Prostate gland (tissue), 2 donors: Measurements from ENCODE around the gene SYNE1. TPM values are rescaled to one million over a fixed set of nuclear protein-coding genes. Genes with fewer than 3 reads are reported as not detected.
A peak's percentile ranks its signal among the peaks of the same experiment; 100 is the strongest.

Experiments
- DNase-seq: peaks from one replicate; pipeline ENCODE4 v3.0.0-alpha.2; 2019; ENCODE audit warnings: low spot score
- H3K27ac ChIP-seq, 2 donors: fragments of 200-600 bp; sonication (generic); 2 replicates each; pipeline ENCODE4 v1.5.1; 2017 to 2019
- H3K27me3 ChIP-seq: fragments of 200-600 bp; sonication (generic); replicated peaks from 2 replicates; pipeline ENCODE4 v1.5.1; 2019; ENCODE audit not compliant: insufficient read depth
- H3K36me3 ChIP-seq, 2 donors: fragments of 200-600 bp; sonication (generic); 1 replicate in 1 of 2; 2 replicates in 1 of 2; pipeline versions ENCODE4 v1.5.1 to v1.8.1; 2017 to 2019
- H3K4me1 ChIP-seq: fragments of 200-600 bp; sonication (generic); replicated peaks from 2 replicates; pipeline ENCODE4 v1.5.1; 2019
- H3K4me3 ChIP-seq, 2 donors: fragments of 200-600 bp; sonication (generic); 2 replicates each; pipeline ENCODE4 v1.5.1; 2017 to 2019
- H3K9me3 ChIP-seq: fragments of 200-600 bp; sonication (generic); 2 replicates; pipeline ENCODE4 v1.5.1; 2017
- POLR2A ChIP-seq: fragments of 450-650 bp; IDR thresholded peaks from one replicate; pipeline ENCODE4 v1.6.1; 2016; ENCODE audit warnings: antibody characterized with exemption, mild to moderate bottlenecking
- POLR2AphosphoS5 ChIP-seq: sonication (generic); formaldehyde crosslinking; IDR thresholded peaks from one replicate; pipeline ENCODE4 v1.6.1; 2017; ENCODE audit warnings: antibody characterized with exemption
- WGBS: methylation state at CpG from one replicate; pipeline ENCODE4 v1.1.5; 2018; 5-methylcytosine and 5-hydroxymethylcytosine counted together
- intact Hi-C: fragments of 100-400 bp; cut with DNase I; formaldehyde crosslinking; loops from one replicate; pipeline ENCODE4 v1.14.2; 2022
- total RNA-seq, 2 donors: library from RNA; depleted of rRNA; stranded (reverse); fragments of >200 nt; gene quantifications; one replicate each; pipeline ENCODE4 v1.1.0, GENCODE V29; 2016
- TF ChIP-seq, protein P1 (sequence below), 4 experiments: fragments of 200-600 bp in 2 of 4; fragments of 450-650 bp in 2 of 4; sonication (generic) in 2 of 4; IDR thresholded peaks; 1 replicate in 3 of 4; 2 replicates in 1 of 4; pipeline ENCODE4 v1.5.1; 2016 to 2019; ENCODE audit warnings: antibody characterized with exemption in 4 of 4, mild to moderate bottlenecking in 2 of 4, moderate library complexity in 2 of 4

The SYNE1 gene
- total RNA-seq, 2 donors from 2014 or later, result 36.5 to 154 TPM

- 91% methylated on average over 4 of the region's 4 CpGs for WGBS
- DNase-seq, result no peak
- no peak overlapping the region for H3K4me3 ChIP-seq
- H3K36me3 ChIP-seq, result no peaks in the 10 kb centered on the region
- no peaks in the 10 kb centered on the region for H3K4me1 ChIP-seq
- TF ChIP-seq POLR2A (no peak), POLR2AphosphoS5 (no peak)
- TF ChIP-seq, protein P1, sequence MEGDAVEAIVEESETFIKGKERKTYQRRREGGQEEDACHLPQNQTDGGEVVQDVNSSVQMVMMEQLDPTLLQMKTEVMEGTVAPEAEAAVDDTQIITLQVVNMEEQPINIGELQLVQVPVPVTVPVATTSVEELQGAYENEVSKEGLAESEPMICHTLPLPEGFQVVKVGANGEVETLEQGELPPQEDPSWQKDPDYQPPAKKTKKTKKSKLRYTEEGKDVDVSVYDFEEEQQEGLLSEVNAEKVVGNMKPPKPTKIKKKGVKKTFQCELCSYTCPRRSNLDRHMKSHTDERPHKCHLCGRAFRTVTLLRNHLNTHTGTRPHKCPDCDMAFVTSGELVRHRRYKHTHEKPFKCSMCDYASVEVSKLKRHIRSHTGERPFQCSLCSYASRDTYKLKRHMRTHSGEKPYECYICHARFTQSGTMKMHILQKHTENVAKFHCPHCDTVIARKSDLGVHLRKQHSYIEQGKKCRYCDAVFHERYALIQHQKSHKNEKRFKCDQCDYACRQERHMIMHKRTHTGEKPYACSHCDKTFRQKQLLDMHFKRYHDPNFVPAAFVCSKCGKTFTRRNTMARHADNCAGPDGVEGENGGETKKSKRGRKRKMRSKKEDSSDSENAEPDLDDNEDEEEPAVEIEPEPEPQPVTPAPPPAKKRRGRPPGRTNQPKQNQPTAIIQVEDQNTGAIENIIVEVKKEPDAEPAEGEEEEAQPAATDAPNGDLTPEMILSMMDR (IDR thresholded peaks at IDR 0.05), result no peak
- no peak overlapping the region for H3K27ac ChIP-seq
- intact Hi-C loops, result no loop called here
- H3K9me3 ChIP-seq, result no peaks in the 10 kb centered on the region
- no peaks in the 10 kb centered on the region for H3K27me3 ChIP-seq
Measured at GRCh38 chr6:152107973-152108372, 529.2 kb downstream of the SYNE1 start.

DNA sequence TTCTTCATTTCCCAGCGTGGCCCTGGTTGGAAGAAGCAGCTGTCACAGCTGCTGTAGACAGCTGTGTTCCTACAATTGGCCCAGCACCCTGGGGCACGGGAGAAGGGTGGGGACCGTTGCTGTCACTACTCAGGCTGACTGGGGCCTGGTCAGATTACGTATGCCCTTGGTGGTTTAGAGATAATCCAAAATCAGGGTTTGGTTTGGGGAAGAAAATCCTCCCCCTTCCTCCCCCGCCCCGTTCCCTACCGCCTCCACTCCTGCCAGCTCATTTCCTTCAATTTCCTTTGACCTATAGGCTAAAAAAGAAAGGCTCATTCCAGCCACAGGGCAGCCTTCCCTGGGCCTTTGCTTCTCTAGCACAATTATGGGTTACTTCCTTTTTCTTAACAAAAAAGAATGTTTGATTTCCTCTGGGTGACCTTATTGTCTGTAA, 537.0 kb downstream of the SYNE1 start:
- no peak for DNase-seq

DNA sequence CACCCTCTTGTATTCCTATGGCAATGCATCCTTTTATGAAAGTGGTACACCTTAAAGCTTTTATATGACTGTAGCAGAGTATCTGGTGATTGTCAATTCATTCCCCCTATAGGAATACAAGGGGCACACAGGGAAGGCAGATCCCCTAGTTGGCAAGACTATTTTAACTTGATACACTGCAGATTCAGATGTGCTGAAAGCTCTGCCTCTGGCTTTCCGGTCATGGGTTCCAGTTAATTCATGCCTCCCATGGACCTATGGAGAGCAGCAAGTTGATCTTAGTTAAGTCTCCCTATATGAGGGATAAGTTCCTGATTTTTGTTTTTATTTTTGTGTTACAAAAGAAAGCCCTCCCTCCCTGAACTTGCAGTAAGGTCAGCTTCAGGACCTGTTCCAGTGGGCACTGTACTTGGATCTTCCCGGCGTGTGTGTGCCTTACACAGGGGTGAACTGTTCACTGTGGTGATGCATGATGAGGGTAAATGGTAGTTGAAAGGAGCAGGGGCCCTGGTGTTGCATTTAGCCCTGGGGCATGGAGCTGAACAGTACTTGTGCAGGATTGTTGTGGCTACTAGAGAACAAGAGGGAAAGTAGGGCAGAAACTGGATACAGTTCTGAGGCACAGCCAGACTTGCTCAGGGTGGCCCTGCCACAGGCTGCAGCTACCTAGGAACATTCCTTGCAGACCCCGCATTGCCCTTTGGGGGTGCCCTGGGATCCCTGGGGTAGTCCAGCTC, 537.5 kb downstream of the SYNE1 start:
- Histone ChIP-seq H3K27ac (no peak overlapping the region), H3K4me3 (no peak overlapping the region), H3K27me3 (no peaks in the 10 kb centered on the region)

More for the DNA sequence above, 537.0 kb downstream of the SYNE1 start:
- no peak overlapping the region for H3K4me3 ChIP-seq
- H3K9me3 ChIP-seq, result no peaks in the 10 kb centered on the region
- TF ChIP-seq POLR2A (no peak), POLR2AphosphoS5 (no peak)
- TF ChIP-seq, protein P1 (IDR thresholded peaks at IDR 0.05), result no peak
- no peaks in the 10 kb centered on the region for H3K36me3 ChIP-seq
- H3K27ac ChIP-seq, result no peak overlapping the region
- no peaks in the 10 kb centered on the region for H3K4me1 ChIP-seq
- no peaks in the 10 kb centered on the region for H3K27me3 ChIP-seq
- WGBS, result 68% methylated on average over 7 of the region's 7 CpGs
- intact Hi-C loops, result no loop called here

DNA sequence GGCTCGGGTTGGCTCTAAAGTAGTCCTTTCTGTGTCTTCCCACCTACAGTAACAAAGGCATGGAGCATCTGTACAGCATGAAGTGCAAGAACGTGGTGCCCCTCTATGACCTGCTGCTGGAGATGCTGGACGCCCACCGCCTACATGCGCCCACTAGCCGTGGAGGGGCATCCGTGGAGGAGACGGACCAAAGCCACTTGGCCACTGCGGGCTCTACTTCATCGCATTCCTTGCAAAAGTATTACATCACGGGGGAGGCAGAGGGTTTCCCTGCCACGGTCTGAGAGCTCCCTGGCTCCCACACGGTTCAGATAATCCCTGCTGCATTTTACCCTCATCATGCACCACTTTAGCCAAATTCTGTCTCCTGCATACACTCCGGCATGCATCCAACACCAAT, 538.5 kb downstream of the SYNE1 start:
- TF ChIP-seq POLR2AphosphoS5 (no peak), POLR2A (no peak)
- TF ChIP-seq, protein P1 (IDR thresholded peaks at IDR 0.05), result no peak
- Histone ChIP-seq H3K4me3 (no peak overlapping the region), H3K4me1 (no peaks in the 10 kb centered on the region), H3K27ac (no peak overlapping the region), H3K27me3 (no peaks in the 10 kb centered on the region), H3K9me3 (no peaks in the 10 kb centered on the region), H3K36me3 (no peaks in the 10 kb centered on the region)
- no peak for DNase-seq
- WGBS, result 91% methylated on average over 14 of the region's 14 CpGs
- intact Hi-C loops, result no loop called here

More for the DNA sequence above, 537.5 kb downstream of the SYNE1 start:
- H3K36me3 ChIP-seq, result no peaks in the 10 kb centered on the region
- no peak for DNase-seq
- 96% methylated on average over 4 of the region's 4 CpGs for WGBS
- intact Hi-C loops, result no loop called here
- no peak for TF ChIP-seq POLR2A
- no peak for TF ChIP-seq POLR2AphosphoS5
- TF ChIP-seq, protein P1 (IDR thresholded peaks at IDR 0.05), result no peak
- H3K9me3 ChIP-seq, result no peaks in the 10 kb centered on the region
- no peaks in the 10 kb centered on the region for H3K4me1 ChIP-seq

DNA sequence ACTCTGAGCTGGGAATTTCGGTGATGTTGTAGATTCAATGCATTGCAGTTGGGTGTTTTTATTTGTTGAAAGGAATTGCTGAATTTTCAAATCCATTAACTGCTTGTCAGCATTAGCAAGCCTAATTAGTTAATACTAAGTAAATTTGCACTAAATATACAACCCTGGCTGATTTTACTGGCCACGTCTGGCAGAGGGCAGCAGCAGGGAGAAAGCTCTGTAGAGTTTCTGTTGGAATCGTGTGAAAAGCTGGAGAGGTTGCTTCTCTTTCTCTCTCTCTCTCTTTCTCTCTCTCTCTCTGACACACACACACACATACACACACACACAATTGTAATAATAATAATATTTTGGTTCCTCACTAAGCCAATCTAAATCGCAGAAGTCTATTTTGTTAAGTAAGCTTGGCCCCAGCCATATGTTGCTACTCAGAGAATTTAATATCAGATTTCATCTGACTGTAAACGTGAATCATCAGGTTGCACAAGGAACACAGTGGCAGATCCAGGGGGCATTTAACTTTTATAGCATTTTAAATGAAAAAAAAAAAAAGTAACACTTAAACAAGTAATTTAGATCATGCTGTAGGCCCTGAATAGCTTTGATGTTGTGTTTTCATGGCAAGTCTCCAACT, 540.2 kb downstream of the SYNE1 start:
- Histone ChIP-seq H3K27me3 (no peaks in the 10 kb centered on the region), H3K27ac (peak overlapping the region; percentile 3 to 30), H3K9me3 (no peaks in the 10 kb centered on the region), H3K36me3 (no peaks in the 10 kb centered on the region), H3K4me1 (no peaks in the 10 kb centered on the region), H3K4me3 (no peak overlapping the region)
- no peak for TF ChIP-seq POLR2A
- TF ChIP-seq, protein P1 (IDR thresholded peaks at IDR 0.05), result peak in 1 of 4 experiments; percentile 5
- WGBS, result 23% methylated on average over 5 of the region's 5 CpGs
- DNase-seq, result no peak
- intact Hi-C loops, result no loop called here
